Heart left ventricle (tissue), 13 donors: Measurements from ENCODE around the gene ATP23.

Experiments used
- POLR2A ChIP-seq, 2 donors: fragments of 450-650 bp; IDR thresholded peaks; one replicate each; pipeline ENCODE4 v1.6.1; 2017; ENCODE audit warnings: antibody characterized with exemption in 2 of 2, mild to moderate bottlenecking in 2 of 2, moderate library complexity in 2 of 2
- TF ChIP-seq, protein P1 (sequence below), 12 donors: fragments of 200-600 bp; sonication (generic) in 4 of 12; IDR thresholded peaks; one replicate each; pipeline versions ENCODE4 v1.5.0 to v1.8.0; 2018 to 2022; ENCODE audit warnings: antibody characterized with exemption in 12 of 12, mild to moderate bottlenecking in 5 of 12
- donor health status: ischemic (EF 13 %, LVEDD 7.1; RV severe dilation, severe dysfunction).
- donor health status: DM: no; HTN: yes; CAD: no.
- donor health status: DM: no; HTN: no; CAD: no.
- donor health status: ischemic (EF 25% LVEDD 6.9; RV normal size, moderate dysfunction).
- donor health status: ischemic (EF 25% LVEDD 5.7; RV mildly dilated, moderate dysfunction).
- donor health status: ischemic (EF 35%, LVEDD 5.7; RV mildly dilated, moderate dysfunction).
- donor health status: nonischemic (EF 11% LVEDD 7.7; RV severe dilation, severe dysfunction).
- donor health status: DM: yes; HTN: yes; CAD: no.
- donor health status: PGD.
- donor health status: ischemic (EF 29% LVEDD 5.4; RV normal size, mild dysfunction).
- donor health status: nonischemic (EF 23%, LVEDD 6.1; RV moderate dilation, normal function).

DNA sequence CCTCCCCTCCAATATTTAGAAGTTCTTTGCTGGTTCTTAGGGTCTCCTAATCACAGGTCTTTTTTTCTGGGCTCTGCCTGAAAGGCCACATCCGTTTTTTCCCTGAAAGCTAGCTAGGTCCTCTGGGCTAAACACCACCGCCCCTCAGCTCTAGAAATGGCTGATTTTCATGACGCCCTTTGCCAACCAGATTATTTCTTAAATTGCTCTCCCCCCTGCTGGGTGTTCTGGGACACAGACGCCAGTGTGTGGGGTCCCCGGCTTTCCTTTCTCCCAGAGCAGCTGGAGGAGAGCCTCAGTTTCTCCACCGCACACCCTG is 45.3 kb upstream of the ATP23 start:
- TF ChIP-seq, protein P1, sequence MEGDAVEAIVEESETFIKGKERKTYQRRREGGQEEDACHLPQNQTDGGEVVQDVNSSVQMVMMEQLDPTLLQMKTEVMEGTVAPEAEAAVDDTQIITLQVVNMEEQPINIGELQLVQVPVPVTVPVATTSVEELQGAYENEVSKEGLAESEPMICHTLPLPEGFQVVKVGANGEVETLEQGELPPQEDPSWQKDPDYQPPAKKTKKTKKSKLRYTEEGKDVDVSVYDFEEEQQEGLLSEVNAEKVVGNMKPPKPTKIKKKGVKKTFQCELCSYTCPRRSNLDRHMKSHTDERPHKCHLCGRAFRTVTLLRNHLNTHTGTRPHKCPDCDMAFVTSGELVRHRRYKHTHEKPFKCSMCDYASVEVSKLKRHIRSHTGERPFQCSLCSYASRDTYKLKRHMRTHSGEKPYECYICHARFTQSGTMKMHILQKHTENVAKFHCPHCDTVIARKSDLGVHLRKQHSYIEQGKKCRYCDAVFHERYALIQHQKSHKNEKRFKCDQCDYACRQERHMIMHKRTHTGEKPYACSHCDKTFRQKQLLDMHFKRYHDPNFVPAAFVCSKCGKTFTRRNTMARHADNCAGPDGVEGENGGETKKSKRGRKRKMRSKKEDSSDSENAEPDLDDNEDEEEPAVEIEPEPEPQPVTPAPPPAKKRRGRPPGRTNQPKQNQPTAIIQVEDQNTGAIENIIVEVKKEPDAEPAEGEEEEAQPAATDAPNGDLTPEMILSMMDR (IDR thresholded peaks at IDR 0.05) = peak in 3 of 12 donors; percentile 14 to 43 (median 40)
- no peak for TF ChIP-seq POLR2A (IDR thresholded peaks at IDR 0.05)
